MM.1S (cell line): Measurements from ENCODE around the gene FRMD6.
A peak's percentile ranks its signal among the peaks of the same experiment; 100 is the strongest.

Experiments
- DNase-seq: peaks from one replicate; pipeline ENCODE4 v3.0.0-alpha.2; 2015
- H2AFZ ChIP-seq: fragments of 300-600 bp; sonication (generic); 2 replicates; pipeline ENCODE4 v1.6.0; 2016; ENCODE audit warnings: antibody characterized with exemption, low read length
- H3F3A ChIP-seq: fragments of 300-600 bp; sonication (generic); 2 replicates; pipeline ENCODE4 v1.6.1; 2016; ENCODE audit warnings: mild to moderate bottlenecking, antibody characterized with exemption, low read length, moderate library complexity, mixed read lengths; ENCODE audit not compliant: insufficient read depth
- H3K27ac ChIP-seq: fragments of 300-600 bp; sonication (generic); 2 replicates; pipeline ENCODE4 v1.5.1; 2016; ENCODE audit warnings: mild to moderate bottlenecking, low read length
- H3K27me3 ChIP-seq: fragments of 300-600 bp; sonication (generic); replicated peaks from 2 replicates; pipeline ENCODE4 v1.6.0; 2016; ENCODE audit warnings: low read length; ENCODE audit not compliant: insufficient read depth
- H3K36me3 ChIP-seq: fragments of 300-600 bp; sonication (generic); replicated peaks from 2 replicates; pipeline ENCODE4 v1.6.1; 2016; ENCODE audit warnings: mild to moderate bottlenecking, low read length, mixed read lengths; ENCODE audit not compliant: insufficient read depth
- H3K4me1 ChIP-seq: fragments of 300-600 bp; sonication (generic); 2 replicates; pipeline ENCODE4 v1.6.1; 2016; ENCODE audit warnings: low read length, mixed read lengths
- H3K4me2 ChIP-seq: fragments of 300-600 bp; sonication (generic); 2 replicates; pipeline ENCODE4 v1.6.0; 2016; ENCODE audit warnings: low read depth, low read length
- H3K4me3 ChIP-seq: fragments of 300-600 bp; sonication (generic); 2 replicates; pipeline ENCODE4 v1.5.1; 2016; ENCODE audit warnings: low read length, mixed read lengths
- H3K79me2 ChIP-seq: fragments of 300-600 bp; sonication (generic); 2 replicates; pipeline ENCODE4 v1.6.1; 2016; ENCODE audit warnings: mixed run types, low read length, mixed read lengths
- H3K9ac ChIP-seq: fragments of 300-600 bp; sonication (generic); 2 replicates; pipeline ENCODE4 v1.6.1; 2016; ENCODE audit warnings: low read length, mixed read lengths
- H3K9me2 ChIP-seq: fragments of 300-600 bp; sonication (generic); replicated peaks from 2 replicates; pipeline ENCODE4 v1.6.1; 2016; ENCODE audit warnings: mild to moderate bottlenecking, low read length, mixed read lengths; ENCODE audit not compliant: insufficient read depth
- H3K9me3 ChIP-seq: fragments of 300-600 bp; sonication (generic); replicated peaks from 2 replicates; pipeline ENCODE4 v1.6.1; 2016; ENCODE audit warnings: mild to moderate bottlenecking, low read length, mixed read lengths; ENCODE audit not compliant: insufficient read depth
- H4K20me1 ChIP-seq: fragments of 300-600 bp; sonication (generic); 2 replicates; pipeline ENCODE4 v1.6.1; 2016; ENCODE audit warnings: mild to moderate bottlenecking, low read length, moderate library complexity, mixed read lengths; ENCODE audit not compliant: insufficient read depth
- CTCF ChIP-seq: fragments of 300-600 bp; sonication (generic); IDR thresholded peaks from 2 replicates; pipeline ENCODE4 v1.5.1; 2016; ENCODE audit warnings: antibody characterized with exemption, low read length, mixed read lengths
- EZH2 ChIP-seq: fragments of 300-600 bp; sonication (generic); optimal IDR thresholded peaks from 2 replicates; pipeline ENCODE3; 2017; ENCODE audit warnings: low read depth, mild to moderate bottlenecking, antibody characterized with exemption, low read length, mixed read lengths
- EZH2phosphoT487 ChIP-seq: fragments of 300-600 bp; sonication (generic); IDR thresholded peaks from 2 replicates; pipeline ENCODE4 v1.6.1; 2018; ENCODE audit warnings: antibody characterized with exemption, low read length

The FRMD6 gene

GRCh38 chr14:51624955-51625569 is 26.6 kb upstream of the FRMD6 start:
- Histone ChIP-seq H3K9ac (peak overlapping the region; percentile 47; the same call in 1 of the 2 replicates), H3K9me3 (no peaks in the 10 kb centered on the region), H3K4me3 (no peak overlapping the region), H3K79me2 (no peaks in the 10 kb centered on the region), H3F3A (peaks cover 38% of the 10 kb centered on the region), H3K4me2 (peak overlapping the region; percentile 48), H4K20me1 (no peaks in the 10 kb centered on the region), H3K9me2 (no peaks in the 10 kb centered on the region), H3K4me1 (peaks cover 74% of the 10 kb centered on the region), H2AFZ (peak overlapping the region; percentile 33; the same call in 1 of the 2 replicates), H3K27ac (peak overlapping the region; percentile 95), H3K27me3 (no peaks in the 10 kb centered on the region), H3K36me3 (no peaks in the 10 kb centered on the region)
- peak; percentile 63 for DNase-seq
- no peak for TF ChIP-seq EZH2phosphoT487
- no peak for TF ChIP-seq EZH2
- no peak for TF ChIP-seq CTCF

GRCh38 chr14:51626185-51626584 is 25.5 kb upstream of the FRMD6 start:
- H3K27me3 ChIP-seq: no peaks in the 10 kb centered on the region
- no peak for TF ChIP-seq CTCF
- no peak for TF ChIP-seq EZH2phosphoT487
- no peak for TF ChIP-seq EZH2
- no peaks in the 10 kb centered on the region for H3K36me3 ChIP-seq
- no peaks in the 10 kb centered on the region for H4K20me1 ChIP-seq
- H3K9ac ChIP-seq: no peak overlapping the region
- no peaks in the 10 kb centered on the region for H3K9me2 ChIP-seq
- H3K4me2 ChIP-seq: no peak overlapping the region
- no peaks in the 10 kb centered on the region for H3K79me2 ChIP-seq
- H2AFZ ChIP-seq: no peak overlapping the region
- peak overlapping the region; percentile 95; the same call in 1 of the 2 replicates for H3K27ac ChIP-seq
- peaks cover 37% of the 10 kb centered on the region for H3F3A ChIP-seq
- H3K4me3 ChIP-seq: no peak overlapping the region
- peaks cover 62% of the 10 kb centered on the region for H3K4me1 ChIP-seq
- DNase-seq: no peak
- H3K9me3 ChIP-seq: no peaks in the 10 kb centered on the region

GRCh38 chr14:51626788-51627187 is 24.9 kb upstream of the FRMD6 start:
- peak overlapping the region; percentile 3; the same call in 1 of the 2 replicates for H3K4me2 ChIP-seq
- H3K27ac ChIP-seq: no peak overlapping the region
- H4K20me1 ChIP-seq: no peaks in the 10 kb centered on the region
- DNase-seq: no peak
- H3K9ac ChIP-seq: no peak overlapping the region
- TF ChIP-seq CTCF (no peak), EZH2phosphoT487 (no peak), EZH2 (no peak)
- H2AFZ ChIP-seq: no peak overlapping the region
- no peaks in the 10 kb centered on the region for H3K36me3 ChIP-seq
- H3K27me3 ChIP-seq: no peaks in the 10 kb centered on the region
- H3K9me3 ChIP-seq: no peaks in the 10 kb centered on the region
- H3K79me2 ChIP-seq: no peaks in the 10 kb centered on the region
- H3K4me3 ChIP-seq: no peak overlapping the region
- no peaks in the 10 kb centered on the region for H3K9me2 ChIP-seq
- H3F3A ChIP-seq: peaks cover 31% of the 10 kb centered on the region
- H3K4me1 ChIP-seq: peaks cover 56% of the 10 kb centered on the region
